Stimulated activated CD4-positive, alpha-beta T cell treated with anti-CD3 and anti-CD28 coated beads, TNF-alpha, amount 100 ng/mL, for 1 hour (primary cell): Measurements from ENCODE around the gene RGS7BP.
"Not testable (repeated sequence)": the region's sequence is repeated elsewhere in the genome, so short reads cannot be mapped to it uniquely, and the experiment has no call there.

Experiments used
- DNase-seq, 3 donors: peaks; one replicate each; pipeline ENCODE4 v3.0.0-alpha.2; 2020; ENCODE audit warnings: low read depth in 3 of 3, low spot score in 1 of 3

The RGS7BP gene

DNA sequence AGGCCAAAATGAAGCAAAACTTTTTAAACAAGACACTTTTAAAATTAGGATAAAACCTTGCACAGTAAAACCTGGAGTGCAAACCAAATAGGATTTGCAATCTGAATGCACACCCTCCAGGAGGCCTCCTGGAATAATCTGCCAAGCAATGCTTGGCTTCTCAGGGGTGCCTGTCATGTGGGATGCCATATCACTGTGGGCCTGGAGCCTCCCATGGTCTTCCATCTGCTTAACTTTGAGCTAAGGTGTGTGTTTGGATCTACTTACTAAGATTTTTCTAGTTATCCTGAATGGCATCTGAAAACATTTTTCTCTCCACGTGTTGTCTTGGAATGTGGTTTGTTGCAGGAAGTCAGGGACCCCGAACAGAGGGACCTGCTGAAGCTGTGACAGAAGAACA lies 52.1 kb downstream of the RGS7BP start:
- no peak for DNase-seq

- DNase-seq: not testable (repeated sequence)
Observed at GRCh38 chr5:64558641-64559040, 52.8 kb downstream of the RGS7BP start.

GRCh38 chr5:64566310-64566916 lies 60.6 kb downstream of the RGS7BP start:
- DNase-seq: no peak

GRCh38 chr5:64569858-64570257 lies 64.0 kb downstream of the RGS7BP start:
- DNase-seq: no peak

DNA sequence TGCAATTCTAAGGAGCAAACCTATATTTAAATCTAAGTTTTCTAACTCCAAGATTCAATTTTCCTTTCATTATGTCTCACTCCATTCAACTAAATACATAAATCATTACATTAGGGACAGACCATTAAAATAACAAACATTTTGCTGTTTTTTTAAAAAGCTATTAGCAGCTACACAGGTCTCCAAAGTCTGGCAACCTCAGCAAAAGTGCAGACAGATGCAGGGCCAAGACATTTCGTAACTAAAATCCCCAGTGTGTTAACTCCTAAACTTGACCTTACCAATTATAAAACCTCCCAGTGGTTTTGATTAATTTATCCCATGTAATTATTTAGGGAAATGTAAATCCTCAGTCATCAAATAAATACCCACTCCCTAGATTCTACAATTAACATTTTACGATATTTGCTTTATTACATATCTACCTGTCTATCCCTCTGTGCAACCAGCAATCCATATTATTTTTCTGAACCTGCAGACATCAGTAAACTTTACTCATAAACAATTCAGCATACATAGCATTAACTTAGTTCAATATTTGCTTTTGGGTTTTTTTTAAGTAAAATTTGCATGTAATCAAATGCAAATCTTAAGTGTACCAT lies 64.7 kb downstream of the RGS7BP start:
- no peak for DNase-seq

DNA sequence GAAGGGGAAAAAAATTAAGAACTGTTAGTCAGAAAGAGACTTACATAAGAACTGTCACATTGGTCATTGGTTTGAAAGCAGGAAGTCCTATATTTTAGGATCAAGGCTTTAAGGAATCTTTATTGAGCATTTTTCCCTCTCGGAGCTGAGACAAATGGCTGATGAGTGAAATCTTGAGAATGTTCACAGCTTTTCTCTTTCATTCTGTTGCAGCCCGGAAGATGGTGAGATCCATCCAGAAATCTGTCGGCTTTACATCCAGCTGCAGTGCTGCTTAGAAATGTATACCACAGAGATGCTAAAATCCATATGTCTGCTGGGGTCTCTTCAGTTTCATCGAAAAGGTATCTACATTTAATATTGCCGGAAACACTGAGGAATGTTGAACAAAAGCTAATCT lies 69.7 kb downstream of the RGS7BP start:
- DNase-seq: no peak

- DNase-seq: no peak
Observed at GRCh38 chr5:64576250-64576649, 70.4 kb downstream of the RGS7BP start.

DNA sequence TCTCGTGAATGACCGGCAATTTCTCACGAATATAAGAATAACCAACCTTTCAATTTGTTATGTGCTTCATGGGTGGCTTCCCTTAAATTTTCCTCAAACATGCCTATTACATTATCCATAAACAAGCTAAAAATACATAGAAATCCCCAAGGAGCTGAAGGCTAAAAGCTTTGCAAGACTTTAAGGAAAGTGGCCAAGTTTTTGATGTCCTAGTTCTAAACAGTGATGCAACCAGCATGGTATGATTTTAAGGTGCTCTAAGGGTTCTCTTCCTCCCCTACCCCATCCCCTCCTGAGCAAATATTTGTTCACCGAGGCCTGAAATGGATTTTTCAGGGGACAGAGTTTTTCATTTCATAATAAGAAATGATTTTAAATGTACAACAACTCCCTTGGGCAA lies 79.8 kb downstream of the RGS7BP start:
- DNase-seq: no peak

GRCh38 chr5:64587370-64587769 lies 81.6 kb downstream of the RGS7BP start:
- DNase-seq: no peak

GRCh38 chr5:64592730-64593341 lies 87.0 kb downstream of the RGS7BP start:
- DNase-seq: no peak

- no peak for DNase-seq
Observed at GRCh38 chr5:64594025-64594424, 88.2 kb downstream of the RGS7BP start.

DNA sequence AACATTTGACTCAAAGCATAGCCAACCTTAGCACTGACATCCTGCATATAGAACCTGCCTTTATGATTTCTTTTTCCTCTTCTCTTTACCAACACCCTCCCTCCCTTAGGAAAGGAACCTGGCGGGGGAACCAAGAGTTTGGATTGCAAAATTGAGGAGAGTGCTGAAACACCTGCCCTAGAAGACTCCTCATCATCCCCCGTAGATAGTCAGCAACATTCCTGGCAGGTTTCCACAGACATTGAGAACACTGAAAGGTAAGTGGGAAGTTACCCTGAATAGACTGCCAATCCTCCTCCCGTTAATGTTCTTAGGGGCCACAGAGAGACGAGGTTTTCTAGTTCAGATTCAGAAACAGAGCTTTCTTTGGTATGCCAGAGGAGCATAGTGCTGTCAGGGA lies 88.8 kb downstream of the RGS7BP start:
- DNase-seq: no peak

GRCh38 chr5:64595031-64595855 lies 89.4 kb downstream of the RGS7BP start:
- DNase-seq: no peak

- no peak for DNase-seq
Observed at GRCh38 chr5:64599226-64599625, 93.4 kb downstream of the RGS7BP start.

GRCh38 chr5:64603676-64604075 lies 97.9 kb downstream of the RGS7BP start:
- DNase-seq: no peak

DNA sequence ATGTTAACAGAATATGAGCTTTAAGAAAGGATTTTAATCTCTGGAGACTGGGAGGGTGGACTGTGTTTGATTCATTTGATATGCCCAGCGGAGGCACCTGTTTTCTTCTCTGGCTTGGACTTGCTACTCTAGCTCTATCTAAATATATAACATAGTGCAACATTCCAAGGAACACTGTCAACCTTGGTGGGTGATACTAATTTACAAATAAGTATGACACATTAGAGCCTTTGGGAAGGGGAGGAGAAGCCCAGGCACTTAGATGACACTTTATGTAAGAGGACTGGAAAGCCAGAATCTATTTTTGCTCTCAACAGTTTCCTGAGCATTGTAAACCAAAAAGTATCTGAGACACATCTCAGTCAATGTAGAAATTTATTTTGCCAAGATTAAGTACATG lies 101.1 kb downstream of the RGS7BP start:
- DNase-seq: no peak

GRCh38 chr5:64612344-64612961 lies 106.6 kb downstream of the RGS7BP start:
- DNase-seq: no peak

- no peak for DNase-seq
Observed at GRCh38 chr5:64615895-64616294, 110.1 kb downstream of the RGS7BP start.

DNA sequence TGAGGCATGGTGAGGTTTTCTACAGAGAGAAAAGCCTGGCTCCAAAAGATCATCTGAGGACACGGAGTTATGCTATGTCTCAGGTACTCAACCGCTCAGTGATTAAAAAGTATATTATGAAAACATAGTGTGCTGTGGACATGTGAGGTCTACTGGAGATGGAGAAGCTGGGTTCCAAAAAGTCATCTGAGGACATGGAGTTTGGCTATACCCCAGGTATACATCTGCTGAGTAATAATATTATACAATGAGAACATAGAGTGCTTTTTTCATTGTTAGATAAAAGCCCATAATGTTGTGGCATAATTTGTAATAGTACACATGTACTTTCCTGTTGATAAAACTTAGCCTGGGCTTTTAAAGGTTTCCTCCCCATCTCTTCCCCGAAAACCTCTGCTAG lies 113.8 kb downstream of the RGS7BP start:
- DNase-seq: no peak

DNA sequence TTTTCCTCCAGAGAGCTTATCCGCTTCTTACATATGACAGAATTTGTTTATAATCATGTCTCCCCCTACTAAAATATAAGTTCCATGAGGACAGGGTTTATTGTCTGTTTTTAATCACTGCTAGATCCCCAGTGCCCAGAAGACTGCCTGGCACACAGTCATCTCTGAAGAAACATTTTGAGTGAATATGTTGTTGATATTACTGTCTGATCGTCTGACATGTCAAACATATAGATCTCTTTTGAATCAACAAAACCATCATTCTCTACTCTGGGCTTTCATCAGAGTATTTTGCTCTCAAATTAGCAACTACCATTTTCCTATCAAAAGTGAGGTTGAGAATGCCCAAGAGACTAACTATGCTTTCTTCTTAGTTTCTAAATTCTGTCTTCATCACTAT lies 117.2 kb downstream of the RGS7BP start:
- no peak for DNase-seq

DNA sequence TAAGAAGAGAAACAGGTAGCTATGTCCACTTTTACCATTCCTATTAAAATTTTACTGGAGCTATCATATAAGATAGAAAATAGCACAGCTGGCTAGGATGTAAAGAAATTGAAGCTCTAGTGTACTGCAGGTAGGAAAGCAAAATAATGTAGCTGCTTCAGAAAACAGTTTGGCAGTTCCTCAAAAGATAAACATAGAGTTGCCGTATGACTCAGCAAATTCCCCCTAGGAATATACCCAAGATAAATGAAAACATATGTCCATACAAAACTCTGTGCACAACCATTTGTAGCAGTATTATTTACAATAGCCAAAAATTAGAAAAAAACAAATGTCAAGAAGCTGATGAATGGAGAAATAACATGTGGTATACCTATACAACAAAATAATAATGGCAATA lies 119.9 kb downstream of the RGS7BP start:
- no peak for DNase-seq

DNA sequence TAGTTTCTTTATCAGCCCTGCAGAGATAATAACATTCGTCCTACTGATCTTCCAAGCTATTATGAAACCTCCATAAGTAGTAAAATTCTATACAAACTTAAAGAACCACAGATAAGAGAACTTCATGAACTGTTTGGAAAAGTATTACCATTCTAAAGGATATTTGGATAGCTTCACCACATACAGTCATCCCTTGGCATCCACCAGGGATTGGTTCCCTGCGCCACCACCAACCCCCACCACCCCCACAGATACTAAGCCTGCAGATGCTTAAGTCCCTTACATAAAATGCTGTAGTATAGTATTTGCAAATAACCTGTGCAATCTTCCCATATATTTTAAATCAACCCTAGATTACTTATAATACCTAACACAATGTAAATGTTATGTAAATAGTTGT lies 123.1 kb downstream of the RGS7BP start:
- no peak for DNase-seq
